Hepatocyte (in vitro differentiated cells): ENCODE data around the gene POLR2F. TPM values are rescaled to one million over a fixed set of nuclear protein-coding genes. Genes with fewer than 3 reads are reported as not detected.

Source experiments
- DNase-seq: peaks from one replicate; pipeline ENCODE4 v3.0.0-alpha.2; 2016; ENCODE audit warnings: low spot score
- H2AFZ ChIP-seq: fragments of 200-600 bp; sonication (generic); 2 replicates; pipeline ENCODE4 v1.6.0; 2016; ENCODE audit warnings: antibody characterized with exemption, mild to moderate bottlenecking
- H3K27ac ChIP-seq: fragments of 200-600 bp; sonication (generic); 2 replicates; pipeline ENCODE4 v1.5.1; 2016; ENCODE audit warnings: mild to moderate bottlenecking
- H3K27me3 ChIP-seq: fragments of 200-600 bp; sonication (generic); 2 replicates; pipeline ENCODE4 v1.6.1; 2016
- H3K36me3 ChIP-seq: fragments of 200-600 bp; sonication (generic); replicated peaks from 2 replicates; pipeline ENCODE4 v1.5.1; 2016; ENCODE audit warnings: low read depth; ENCODE audit not compliant: insufficient read depth
- H3K4me1 ChIP-seq: fragments of 200-600 bp; sonication (generic); 2 replicates; pipeline ENCODE4 v1.5.1; 2016; ENCODE audit warnings: mild to moderate bottlenecking, moderate library complexity; ENCODE audit not compliant: insufficient read depth
- H3K4me2 ChIP-seq: fragments of 200-600 bp; sonication (generic); 2 replicates; pipeline ENCODE4 v1.6.0; 2016
- H3K4me3 ChIP-seq: fragments of 200-600 bp; sonication (generic); 2 replicates; pipeline ENCODE4 v1.5.1; 2016; ENCODE audit warnings: mild to moderate bottlenecking
- H3K79me2 ChIP-seq: fragments of 200-600 bp; sonication (generic); 2 replicates; pipeline ENCODE4 v1.6.0; 2017; ENCODE audit warnings: mild to moderate bottlenecking
- H3K9me2 ChIP-seq: fragments of 200-600 bp; sonication (generic); replicated peaks from 2 replicates; pipeline ENCODE4 v1.6.0; 2017; ENCODE audit warnings: mild to moderate bottlenecking; ENCODE audit not compliant: insufficient read depth
- H3K9me3 ChIP-seq: fragments of 200-600 bp; sonication (generic); 2 replicates; pipeline ENCODE4 v1.5.1; 2016; ENCODE audit warnings: low read depth, mild to moderate bottlenecking
- H4K20me1 ChIP-seq: fragments of 200-600 bp; sonication (generic); 2 replicates; pipeline ENCODE4 v1.6.0; 2016; ENCODE audit warnings: mild to moderate bottlenecking; ENCODE audit not compliant: insufficient read depth, poor library complexity, severe bottlenecking
- EZH2 ChIP-seq: fragments of 200-600 bp; sonication (generic); IDR thresholded peaks from 2 replicates; pipeline ENCODE4 v1.6.1; 2016; ENCODE audit warnings: antibody characterized with exemption, mild to moderate bottlenecking, borderline replicate concordance
- EZH2phosphoT487 ChIP-seq: fragments of 200-600 bp; sonication (generic); IDR thresholded peaks from one replicate; pipeline ENCODE4 v1.6.1; 2018; ENCODE audit warnings: antibody characterized with exemption, mild to moderate bottlenecking, low read depth, moderate library complexity; ENCODE audit not compliant: unreplicated experiment, severe bottlenecking
- WGBS: methylation state at CpG from one replicate; pipeline ENCODE4 v1.1.6; 2016; ENCODE audit warnings: low lambda C conversion rate; ENCODE audit errors: missing lambda C conversion rate; 5-methylcytosine and 5-hydroxymethylcytosine counted together
- polyA plus RNA-seq: library from polyadenylated mRNA; unstranded; fragments of >200 nt; fragmentation: Nextera tagmentation; extraction: Ambion mirVana; gene quantifications from 2 replicates; pipeline ENCODE4 v1.2.1, GENCODE V29; 2016
- total RNA-seq: library from RNA; depleted of rRNA; stranded (reverse); fragments of >200 nt; gene quantifications from 2 replicates; pipeline ENCODE4 v1.2.3, GENCODE V29; 2014
- TF ChIP-seq, protein P1 (sequence below): fragments of 200-600 bp; sonication (generic); IDR thresholded peaks from 2 replicates; pipeline ENCODE4 v1.5.1; 2016; ENCODE audit warnings: antibody characterized with exemption, mild to moderate bottlenecking; ENCODE audit not compliant: poor library complexity

The POLR2F gene
- total and polyA plus RNA-seq, 2 experiments from 2014 or later, result 59.4 to 119 TPM

DNA sequence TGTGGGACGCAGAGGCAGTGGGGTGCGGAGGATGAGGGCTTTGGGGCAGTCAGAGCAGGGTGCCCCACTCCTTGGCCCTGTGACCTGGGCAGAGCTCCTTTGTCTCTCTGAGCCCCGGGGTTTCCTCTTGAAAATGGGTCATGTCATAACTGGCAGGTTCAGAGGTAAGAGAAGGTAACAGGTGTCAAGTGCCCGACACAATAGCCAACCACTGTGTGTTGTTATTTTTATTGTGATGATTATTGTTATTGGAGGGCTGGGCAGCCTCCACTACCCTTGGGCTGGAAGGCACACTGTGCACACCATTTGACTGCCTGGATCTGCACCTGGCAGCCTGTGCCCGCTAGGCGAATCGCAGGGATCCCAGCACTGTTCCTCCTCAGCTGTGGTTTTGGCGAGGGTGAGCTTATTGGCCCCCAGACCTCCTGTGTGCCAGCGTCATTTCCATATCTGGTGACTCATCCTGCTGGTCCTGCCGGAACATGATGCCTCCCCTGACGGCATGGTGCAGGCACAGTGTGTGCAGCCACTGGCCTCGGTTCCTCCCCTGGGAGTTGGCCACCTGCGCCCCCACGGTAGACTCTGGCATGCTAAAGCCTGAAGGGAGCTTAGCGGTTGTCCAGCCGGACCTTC lies 46.3 kb downstream of the POLR2F start:
- Histone ChIP-seq H3K9me2 (no peaks in the 10 kb centered on the region), H3K79me2 (no peaks in the 10 kb centered on the region), H3K4me3 (no peak overlapping the region), H3K4me2 (no peak overlapping the region), H4K20me1 (no peaks in the 10 kb centered on the region), H3K27ac (no peak overlapping the region), H3K27me3 (no peaks in the 10 kb centered on the region), H3K9me3 (no peaks in the 10 kb centered on the region), H3K36me3 (no peaks in the 10 kb centered on the region), H3K4me1 (no peaks in the 10 kb centered on the region), H2AFZ (no peak overlapping the region)
- TF ChIP-seq, protein P1, sequence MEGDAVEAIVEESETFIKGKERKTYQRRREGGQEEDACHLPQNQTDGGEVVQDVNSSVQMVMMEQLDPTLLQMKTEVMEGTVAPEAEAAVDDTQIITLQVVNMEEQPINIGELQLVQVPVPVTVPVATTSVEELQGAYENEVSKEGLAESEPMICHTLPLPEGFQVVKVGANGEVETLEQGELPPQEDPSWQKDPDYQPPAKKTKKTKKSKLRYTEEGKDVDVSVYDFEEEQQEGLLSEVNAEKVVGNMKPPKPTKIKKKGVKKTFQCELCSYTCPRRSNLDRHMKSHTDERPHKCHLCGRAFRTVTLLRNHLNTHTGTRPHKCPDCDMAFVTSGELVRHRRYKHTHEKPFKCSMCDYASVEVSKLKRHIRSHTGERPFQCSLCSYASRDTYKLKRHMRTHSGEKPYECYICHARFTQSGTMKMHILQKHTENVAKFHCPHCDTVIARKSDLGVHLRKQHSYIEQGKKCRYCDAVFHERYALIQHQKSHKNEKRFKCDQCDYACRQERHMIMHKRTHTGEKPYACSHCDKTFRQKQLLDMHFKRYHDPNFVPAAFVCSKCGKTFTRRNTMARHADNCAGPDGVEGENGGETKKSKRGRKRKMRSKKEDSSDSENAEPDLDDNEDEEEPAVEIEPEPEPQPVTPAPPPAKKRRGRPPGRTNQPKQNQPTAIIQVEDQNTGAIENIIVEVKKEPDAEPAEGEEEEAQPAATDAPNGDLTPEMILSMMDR, result no peak
- TF ChIP-seq EZH2phosphoT487 (no peak), EZH2 (no peak)
- DNase-seq, result no peak
- WGBS, result 81% methylated on average over 16 of the region's 16 CpGs

DNA sequence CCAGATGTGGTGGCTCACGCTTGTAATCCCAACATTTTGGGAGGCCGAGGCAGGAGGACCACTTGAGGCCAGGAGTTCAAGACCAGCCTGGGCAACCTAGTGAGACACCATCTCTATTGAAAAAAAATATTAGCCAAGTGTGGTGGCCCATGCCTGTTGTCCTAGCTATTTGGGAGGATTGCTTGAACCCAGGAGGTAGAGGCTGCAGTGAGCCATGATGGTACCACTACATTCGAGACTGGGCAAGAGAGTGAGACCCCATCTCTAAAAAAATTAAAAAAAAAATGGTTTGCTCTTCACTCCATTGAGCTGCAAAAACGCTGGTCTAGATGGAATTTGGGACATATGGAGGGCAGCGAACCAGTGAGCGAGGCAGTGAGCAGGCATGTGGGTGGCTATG lies 52.4 kb downstream of the POLR2F start:
- H4K20me1 ChIP-seq, result no peaks in the 10 kb centered on the region
- TF ChIP-seq, protein P1, result no peak
- TF ChIP-seq EZH2phosphoT487 (no peak), EZH2 (no peak)
- WGBS, result 91% methylated on average over 6 of the region's 6 CpGs
- no peak for DNase-seq
- no peaks in the 10 kb centered on the region for H3K36me3 ChIP-seq
- H3K79me2 ChIP-seq, result no peaks in the 10 kb centered on the region
- no peaks in the 10 kb centered on the region for H3K27me3 ChIP-seq
- H3K4me1 ChIP-seq, result no peaks in the 10 kb centered on the region
- H3K9me3 ChIP-seq, result no peaks in the 10 kb centered on the region
- no peaks in the 10 kb centered on the region for H3K9me2 ChIP-seq
- H2AFZ ChIP-seq, result no peak overlapping the region
- no peak overlapping the region for H3K27ac ChIP-seq
- H3K4me3 ChIP-seq, result no peak overlapping the region
- no peak overlapping the region for H3K4me2 ChIP-seq

DNA sequence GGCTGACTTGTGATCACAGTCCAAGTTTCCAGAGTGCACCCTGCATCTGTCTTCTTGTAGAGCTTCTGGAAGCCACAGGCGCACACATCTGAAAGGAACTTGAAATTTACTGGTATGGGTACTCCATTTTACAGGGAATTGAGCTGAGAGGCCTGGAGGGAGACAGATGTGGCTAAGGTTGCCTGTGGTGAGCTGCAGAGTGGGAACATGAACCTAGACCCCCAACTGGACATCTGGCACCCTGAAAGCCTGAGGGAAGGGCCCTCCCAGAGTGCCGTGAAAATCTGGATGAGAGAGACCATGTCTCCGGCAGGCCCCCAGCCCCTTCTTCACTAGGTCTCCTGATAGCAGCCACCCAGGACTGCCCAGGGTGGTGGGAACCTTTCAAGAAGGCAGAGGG lies 53.4 kb downstream of the POLR2F start:
- no peak overlapping the region for H3K4me2 ChIP-seq
- no peaks in the 10 kb centered on the region for H3K9me3 ChIP-seq
- H4K20me1 ChIP-seq, result no peaks in the 10 kb centered on the region
- TF ChIP-seq EZH2phosphoT487, result no peak
- no peak for TF ChIP-seq EZH2
- TF ChIP-seq, protein P1, result no peak
- no peak overlapping the region for H2AFZ ChIP-seq
- 96% methylated on average over 3 of the region's 3 CpGs for WGBS
- no peak for DNase-seq
- H3K9me2 ChIP-seq, result no peaks in the 10 kb centered on the region
- no peaks in the 10 kb centered on the region for H3K4me1 ChIP-seq
- no peak overlapping the region for H3K4me3 ChIP-seq
- H3K36me3 ChIP-seq, result no peaks in the 10 kb centered on the region
- H3K27me3 ChIP-seq, result no peaks in the 10 kb centered on the region
- H3K79me2 ChIP-seq, result no peaks in the 10 kb centered on the region
- H3K27ac ChIP-seq, result no peak overlapping the region
